ENCODE measurements around the gene RNLS. TPM values are rescaled to one million over a fixed set of nuclear protein-coding genes. Genes with fewer than 3 reads are reported as not detected.

RNLS gene
- total RNA-seq, 2 experiments from 2014 or later, result 4.0 to 4.4 TPM

DNA sequence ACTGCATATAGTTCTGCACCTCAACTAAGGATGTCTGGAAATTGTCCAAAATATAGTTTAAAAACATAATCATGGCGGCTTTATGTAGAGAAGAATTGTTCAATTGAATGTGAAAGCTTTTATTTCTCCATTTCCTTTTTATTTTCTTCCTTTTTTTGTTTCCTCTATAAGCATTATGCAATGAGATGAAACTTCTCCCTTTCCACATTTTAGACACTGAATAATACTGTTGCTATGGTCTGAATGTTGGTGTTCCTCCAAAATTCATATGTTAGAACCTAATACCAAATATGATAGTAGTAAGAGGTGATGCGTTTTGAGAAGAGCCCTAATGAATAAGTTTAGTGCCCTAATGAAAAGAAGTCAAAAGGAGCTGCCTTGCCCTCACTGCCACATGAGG lies 175.0 kb downstream of the RNLS start:
- Mint-ChIP-seq H3K27me3 (ENCODE audit: low read depth) (no peaks in the 10 kb centered on the region), H3K4me1 (ENCODE audit: low read depth) (peaks cover 8% of the 10 kb centered on the region), H3K4me3 (no peak overlapping the region), H3K27ac (no peak overlapping the region), H3K9me3 (no peaks in the 10 kb centered on the region), H3K36me3 (ENCODE audit: low read depth) (no peaks in the 10 kb centered on the region)
- intact Hi-C loops (cut with micrococcal nuclease), result loop anchor here (2.0 to 10.0 kb wide), 4 partner anchors 136 to 677 kb away; partner anchors contain the start of genes KLLN and PTEN
- DNase-seq, result no peak
- CTCF ChIA-PET, result no interaction called here

DNA sequence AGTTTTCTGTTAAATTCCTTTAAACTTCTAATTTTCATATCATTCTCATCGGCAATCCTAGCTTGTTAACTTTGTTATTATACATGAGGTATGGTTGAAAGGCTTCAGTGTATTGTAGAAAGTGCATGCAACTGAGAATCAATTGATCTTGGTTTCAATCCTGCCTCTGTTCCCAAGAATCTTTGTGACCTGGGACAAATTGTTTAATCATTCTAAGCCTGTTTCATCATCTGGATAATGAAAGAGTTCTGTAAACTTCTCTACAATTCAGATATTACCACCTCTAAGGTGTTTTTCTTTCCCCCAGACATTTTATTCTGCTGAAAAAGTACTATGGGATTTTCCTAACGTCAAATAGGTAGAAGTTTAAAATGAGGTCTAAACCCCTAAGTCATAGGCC lies 179.0 kb downstream of the RNLS start:
- H3K27ac Mint-ChIP-seq, result no peak overlapping the region
- peaks cover 3% of the 10 kb centered on the region for H3K9me3 Mint-ChIP-seq
- no peaks in the 10 kb centered on the region for H3K36me3 Mint-ChIP-seq (ENCODE audit: low read depth)
- no peak overlapping the region for H3K4me3 Mint-ChIP-seq
- DNase-seq, result no peak
- H3K4me1 Mint-ChIP-seq (ENCODE audit: low read depth), result peaks cover 9% of the 10 kb centered on the region
- no peaks in the 10 kb centered on the region for H3K27me3 Mint-ChIP-seq (ENCODE audit: low read depth)
- intact Hi-C loops (cut with micrococcal nuclease), result loop anchor here (10.0 kb wide), 1 partner anchor 681 kb away; no protein-coding TSS in a partner anchor
- CTCF ChIA-PET, result interaction anchor here (0.7 to 2.8 kb wide), 4 partner anchors 15 to 554 kb away, joined by 3 to 7 read pairs (median 3); no protein-coding TSS in a partner anchor

DNA sequence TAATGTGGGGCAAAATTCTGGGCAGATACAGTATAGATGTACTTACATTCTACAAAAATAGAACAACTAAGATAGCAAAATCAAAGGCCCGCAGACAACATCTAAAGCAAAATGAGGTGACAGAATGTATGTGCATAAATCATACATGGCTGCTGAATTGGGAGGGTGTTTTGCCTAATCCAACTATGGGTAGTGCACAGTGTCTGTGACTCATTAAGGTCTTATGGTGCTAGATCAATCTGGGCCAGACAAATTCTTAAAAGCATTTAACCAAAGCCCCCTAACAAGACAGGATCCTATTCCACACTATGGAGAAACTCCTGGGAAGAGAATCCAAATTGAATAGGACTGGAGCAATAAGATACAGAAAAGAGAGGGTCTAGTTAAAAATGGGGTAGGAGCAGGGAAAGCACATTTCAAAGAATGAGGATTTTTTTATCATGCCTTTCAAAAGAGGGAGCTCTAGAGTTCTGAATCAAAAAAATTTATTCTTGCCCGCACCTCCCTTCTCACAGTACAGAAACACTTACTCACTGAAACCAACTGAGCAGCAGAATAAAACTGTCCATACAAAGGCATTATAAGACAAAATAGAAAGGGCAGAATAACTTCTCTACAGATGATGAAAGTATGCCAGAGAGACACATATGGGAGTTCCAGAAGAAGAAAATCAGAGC lies 181.3 kb downstream of the RNLS start:
- Mint-ChIP-seq H3K4me3 (no peak overlapping the region), H3K27me3 (ENCODE audit: low read depth) (no peaks in the 10 kb centered on the region), H3K27ac (no peak overlapping the region), H3K36me3 (ENCODE audit: low read depth) (peaks cover 1% of the 10 kb centered on the region), H3K4me1 (ENCODE audit: low read depth) (peaks cover 4% of the 10 kb centered on the region), H3K9me3 (peaks cover 15% of the 10 kb centered on the region)
- DNase-seq, result no peak
- intact Hi-C loops (cut with micrococcal nuclease), result loop anchor here (1.0 to 10.0 kb wide), 2 partner anchors 151 to 683 kb away; no protein-coding TSS in a partner anchor
- CTCF ChIA-PET, result interaction anchor here (1.0 kb wide), 1 partner anchor 12 kb away, joined by 4 read pairs; no protein-coding TSS in a partner anchor

- no peak overlapping the region for H3K27ac Mint-ChIP-seq
- peaks cover 1% of the 10 kb centered on the region for H3K36me3 Mint-ChIP-seq (ENCODE audit: low read depth)
- CTCF ChIA-PET, result interaction anchor here (0.6 kb wide), 1 partner anchor 535 kb away, joined by 4 read pairs; no protein-coding TSS in a partner anchor
- H3K9me3 Mint-ChIP-seq, result peaks cover 30% of the 10 kb centered on the region
- intact Hi-C loops (cut with micrococcal nuclease), result no loop called here
- no peaks in the 10 kb centered on the region for H3K27me3 Mint-ChIP-seq (ENCODE audit: low read depth)
- no peak for DNase-seq
- H3K4me3 Mint-ChIP-seq, result no peak overlapping the region
- peaks cover 4% of the 10 kb centered on the region for H3K4me1 Mint-ChIP-seq (ENCODE audit: low read depth)
Measured at GRCh38 chr10:88399240-88399639, 183.9 kb downstream of the RNLS start.

GRCh38 chr10:88395677-88396076 lies 187.4 kb downstream of the RNLS start:
- peaks cover 13% of the 10 kb centered on the region for H3K4me1 Mint-ChIP-seq (ENCODE audit: low read depth)
- no peak for DNase-seq
- no peak overlapping the region for H3K27ac Mint-ChIP-seq
- H3K36me3 Mint-ChIP-seq (ENCODE audit: low read depth), result peaks cover 4% of the 10 kb centered on the region
- CTCF ChIA-PET, result no interaction called here
- intact Hi-C loops (cut with micrococcal nuclease), result no loop called here
- no peak overlapping the region for H3K4me3 Mint-ChIP-seq
- peaks cover 35% of the 10 kb centered on the region for H3K9me3 Mint-ChIP-seq
- H3K27me3 Mint-ChIP-seq (ENCODE audit: low read depth), result no peaks in the 10 kb centered on the region

- CTCF ChIA-PET, result interaction anchor here (1.1 to 1.7 kb wide), 3 partner anchors 318 to 533 kb away, joined by 4 to 5 read pairs (median 4); no protein-coding TSS in a partner anchor
- Mint-ChIP-seq H3K4me1 (ENCODE audit: low read depth) (peaks cover 13% of the 10 kb centered on the region), H3K4me3 (no peak overlapping the region), H3K9me3 (peaks cover 23% of the 10 kb centered on the region), H3K27me3 (ENCODE audit: low read depth) (no peaks in the 10 kb centered on the region), H3K36me3 (ENCODE audit: low read depth) (peaks cover 4% of the 10 kb centered on the region), H3K27ac (no peak overlapping the region)
- intact Hi-C loops (cut with micrococcal nuclease), result no loop called here
- DNase-seq, result peak; percentile 29
Measured at GRCh38 chr10:88392222-88392621, 190.9 kb downstream of the RNLS start.

GRCh38 chr10:88390041-88390440 lies 193.1 kb downstream of the RNLS start:
- no peak for DNase-seq
- Mint-ChIP-seq H3K4me3 (no peak overlapping the region), H3K27me3 (ENCODE audit: low read depth) (no peaks in the 10 kb centered on the region), H3K4me1 (ENCODE audit: low read depth) (peaks cover 20% of the 10 kb centered on the region), H3K27ac (no peak overlapping the region), H3K36me3 (ENCODE audit: low read depth) (peaks cover 3% of the 10 kb centered on the region), H3K9me3 (peaks cover 9% of the 10 kb centered on the region)
- CTCF ChIA-PET, result interaction anchor here (0.7 to 2.6 kb wide), 16 partner anchors 12 to 544 kb away, joined by 3 to 15 read pairs (median 4); partner anchors contain the start of genes KLLN and PTEN
- intact Hi-C loops (cut with micrococcal nuclease), result no loop called here

DNA sequence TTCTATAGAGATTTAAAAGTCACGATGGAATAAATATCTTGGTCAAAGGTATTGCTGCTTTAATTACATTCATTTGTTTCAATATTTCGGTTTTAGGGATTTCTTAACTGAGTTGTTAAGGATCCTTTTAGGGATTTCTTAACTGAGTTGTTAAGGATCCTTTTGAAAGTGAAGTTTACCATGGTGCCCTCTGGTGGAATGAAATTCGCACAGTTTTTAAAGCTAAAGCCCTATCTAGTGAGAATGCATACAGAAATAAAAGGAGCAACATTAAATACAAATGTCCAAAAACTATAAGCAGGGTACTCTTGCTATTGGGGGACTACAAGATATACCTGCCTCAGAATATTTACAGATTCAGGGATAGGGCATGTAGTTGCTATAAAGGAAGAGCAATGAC lies 193.7 kb downstream of the RNLS start:
- H3K4me1 Mint-ChIP-seq (ENCODE audit: low read depth), result peaks cover 23% of the 10 kb centered on the region
- peak; percentile 44 for DNase-seq
- intact Hi-C loops (cut with micrococcal nuclease), result loop anchor here (1.0 to 5.0 kb wide), 6 partner anchors 163 to 733 kb away; no protein-coding TSS in a partner anchor
- peaks cover 3% of the 10 kb centered on the region for H3K36me3 Mint-ChIP-seq (ENCODE audit: low read depth)
- no peaks in the 10 kb centered on the region for H3K27me3 Mint-ChIP-seq (ENCODE audit: low read depth)
- CTCF ChIA-PET, result interaction anchor here (0.7 to 2.6 kb wide), 19 partner anchors 12 to 544 kb away, joined by 3 to 15 read pairs (median 4); partner anchors contain the start of genes KLLN and PTEN
- H3K4me3 Mint-ChIP-seq, result no peak overlapping the region
- H3K27ac Mint-ChIP-seq, result no peak overlapping the region
- peaks cover 6% of the 10 kb centered on the region for H3K9me3 Mint-ChIP-seq

- no peak for DNase-seq
- Mint-ChIP-seq H3K4me1 (ENCODE audit: low read depth) (peaks cover 28% of the 10 kb centered on the region), H3K27me3 (ENCODE audit: low read depth) (no peaks in the 10 kb centered on the region), H3K9me3 (no peaks in the 10 kb centered on the region), H3K27ac (no peak overlapping the region), H3K4me3 (no peak overlapping the region), H3K36me3 (ENCODE audit: low read depth) (peaks cover 2% of the 10 kb centered on the region)
- CTCF ChIA-PET, result interaction anchor here (0.7 to 2.6 kb wide), 12 partner anchors 10 to 537 kb away, joined by 3 to 15 read pairs (median 4); partner anchors contain the start of genes KLLN, PTEN and RNLS
- intact Hi-C loops (cut with micrococcal nuclease), result loop anchor here (2.0 to 5.0 kb wide), 4 partner anchors 164 to 732 kb away; no protein-coding TSS in a partner anchor
Measured at GRCh38 chr10:88388324-88388723, 194.8 kb downstream of the RNLS start.

GRCh38 chr10:88386821-88387773 lies 196.0 kb downstream of the RNLS start:
- Mint-ChIP-seq H3K9me3 (peaks cover 3% of the 10 kb centered on the region), H3K4me3 (no peak overlapping the region), H3K27ac (no peak overlapping the region), H3K4me1 (ENCODE audit: low read depth) (peaks cover 25% of the 10 kb centered on the region), H3K36me3 (ENCODE audit: low read depth) (no peaks in the 10 kb centered on the region), H3K27me3 (ENCODE audit: low read depth) (no peaks in the 10 kb centered on the region)
- DNase-seq, result peak; percentile 7
- intact Hi-C loops (cut with micrococcal nuclease), result loop anchor here (2.0 to 5.0 kb wide), 4 partner anchors 116 to 624 kb away; no protein-coding TSS in a partner anchor
- CTCF ChIA-PET, result interaction anchor here (0.6 to 1.8 kb wide), 13 partner anchors 9 to 536 kb away, joined by 3 to 6 read pairs (median 4); no protein-coding TSS in a partner anchor

DNA sequence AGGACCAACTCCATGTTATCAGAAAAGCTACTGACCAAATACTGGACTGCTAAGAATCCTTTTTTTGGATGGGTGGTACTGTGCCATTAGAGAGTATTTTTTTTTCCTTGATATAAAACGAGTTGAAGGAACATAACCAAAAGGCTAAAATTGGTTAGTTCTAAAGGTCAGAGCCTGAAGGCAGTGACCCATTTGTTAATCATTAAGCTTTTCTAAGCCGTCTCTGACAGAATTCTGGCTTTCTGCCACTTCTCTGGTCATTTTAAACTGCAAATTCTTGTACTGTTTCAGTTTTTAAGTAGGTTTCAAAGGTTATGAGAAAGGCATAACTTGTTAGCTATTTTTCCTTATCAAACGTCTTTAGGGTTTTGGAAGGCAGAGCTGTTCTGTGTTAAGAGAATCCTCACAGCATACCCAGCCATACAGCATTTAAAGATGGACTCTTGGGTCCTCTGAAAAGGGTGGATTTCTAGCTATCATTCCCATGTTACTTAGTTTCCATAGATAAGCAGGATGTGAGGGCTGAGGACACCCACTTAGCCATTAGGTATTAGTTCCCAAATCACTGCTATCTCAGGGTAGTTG lies 196.8 kb downstream of the RNLS start:
- DNase-seq, result no peak
- Mint-ChIP-seq H3K27me3 (ENCODE audit: low read depth) (no peaks in the 10 kb centered on the region), H3K36me3 (ENCODE audit: low read depth) (no peaks in the 10 kb centered on the region), H3K4me3 (no peak overlapping the region), H3K9me3 (peaks cover 3% of the 10 kb centered on the region), H3K27ac (no peak overlapping the region), H3K4me1 (ENCODE audit: low read depth) (peaks cover 19% of the 10 kb centered on the region)
- intact Hi-C loops (cut with micrococcal nuclease), result loop anchor here (2.0 to 5.0 kb wide), 4 partner anchors 115 to 623 kb away; no protein-coding TSS in a partner anchor
- CTCF ChIA-PET, result interaction anchor here (0.6 to 1.8 kb wide), 10 partner anchors 9 to 535 kb away, joined by 3 to 6 read pairs (median 4); no protein-coding TSS in a partner anchor
